GM20000 (cell line): ENCODE data around the gene ATL1.

Experiments used
- DNase-seq: peaks from one replicate; pipeline ENCODE4 v3.0.0; 2012; ENCODE audit warnings: low spot score
- TF ChIP-seq, protein P1 (sequence below): IDR thresholded peaks from 2 replicates; pipeline ENCODE4 v1.5.1; 2012; ENCODE audit warnings: mild to moderate bottlenecking, control low read depth; ENCODE audit errors: extremely low read depth, missing control alignments

Gene ATL1

DNA sequence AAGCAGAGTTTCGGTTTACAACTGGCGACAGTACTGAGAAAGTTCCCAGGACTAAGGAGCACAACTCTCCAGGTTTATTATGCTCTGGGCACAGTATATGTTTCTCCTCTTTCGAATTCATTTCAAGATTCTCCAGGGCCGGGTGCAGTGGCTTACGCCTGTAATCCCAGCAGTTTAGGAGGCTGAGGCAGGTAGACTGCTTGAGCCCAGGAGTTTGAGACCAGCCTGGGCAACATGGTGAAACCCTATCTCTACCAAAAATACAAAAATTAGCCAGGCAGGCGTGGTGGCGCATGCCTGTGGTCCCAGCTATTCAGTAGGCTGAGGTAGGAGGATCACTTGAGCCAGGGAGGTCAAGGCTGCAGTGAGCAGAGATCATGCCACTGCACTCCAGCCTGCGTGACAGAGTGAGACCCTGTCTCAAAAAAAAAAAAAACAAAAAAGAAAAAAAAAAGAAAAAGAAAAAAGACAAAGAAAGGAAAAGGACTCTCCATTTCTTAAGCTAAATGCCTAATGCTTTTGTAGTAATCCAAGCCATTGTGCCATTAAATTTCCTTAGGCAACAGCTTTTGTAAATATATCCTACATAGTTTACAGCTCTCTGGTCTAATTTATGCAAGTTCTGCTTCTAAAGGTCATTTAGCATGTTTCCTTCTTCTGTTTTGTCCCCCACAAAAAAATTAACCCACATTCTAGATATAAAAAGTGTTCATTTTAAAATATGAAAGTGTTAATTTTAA lies 34.8 kb downstream of the ATL1 start:
- TF ChIP-seq, protein P1, sequence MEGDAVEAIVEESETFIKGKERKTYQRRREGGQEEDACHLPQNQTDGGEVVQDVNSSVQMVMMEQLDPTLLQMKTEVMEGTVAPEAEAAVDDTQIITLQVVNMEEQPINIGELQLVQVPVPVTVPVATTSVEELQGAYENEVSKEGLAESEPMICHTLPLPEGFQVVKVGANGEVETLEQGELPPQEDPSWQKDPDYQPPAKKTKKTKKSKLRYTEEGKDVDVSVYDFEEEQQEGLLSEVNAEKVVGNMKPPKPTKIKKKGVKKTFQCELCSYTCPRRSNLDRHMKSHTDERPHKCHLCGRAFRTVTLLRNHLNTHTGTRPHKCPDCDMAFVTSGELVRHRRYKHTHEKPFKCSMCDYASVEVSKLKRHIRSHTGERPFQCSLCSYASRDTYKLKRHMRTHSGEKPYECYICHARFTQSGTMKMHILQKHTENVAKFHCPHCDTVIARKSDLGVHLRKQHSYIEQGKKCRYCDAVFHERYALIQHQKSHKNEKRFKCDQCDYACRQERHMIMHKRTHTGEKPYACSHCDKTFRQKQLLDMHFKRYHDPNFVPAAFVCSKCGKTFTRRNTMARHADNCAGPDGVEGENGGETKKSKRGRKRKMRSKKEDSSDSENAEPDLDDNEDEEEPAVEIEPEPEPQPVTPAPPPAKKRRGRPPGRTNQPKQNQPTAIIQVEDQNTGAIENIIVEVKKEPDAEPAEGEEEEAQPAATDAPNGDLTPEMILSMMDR, result no peak
- DNase-seq, result no peak

DNA sequence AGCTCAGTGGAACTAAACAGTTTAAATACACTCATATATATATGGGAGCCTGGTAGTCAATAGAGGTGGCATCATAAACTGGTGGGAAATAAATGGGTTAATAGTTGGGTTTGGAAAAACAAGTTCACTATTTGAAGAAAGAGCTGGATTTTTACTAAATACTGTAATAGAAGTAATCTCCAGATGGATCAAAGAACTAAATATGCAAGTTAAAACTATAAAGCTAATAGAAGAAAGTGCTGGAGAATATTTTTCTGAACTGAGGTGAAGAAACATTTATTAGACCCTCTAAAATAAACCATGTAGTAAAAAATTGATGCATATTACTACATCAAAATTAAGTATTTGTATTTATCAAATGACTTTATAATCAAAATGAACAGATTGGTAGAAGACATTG lies 38.8 kb downstream of the ATL1 start:
- no peak for DNase-seq
- TF ChIP-seq, protein P1, result no peak

DNA sequence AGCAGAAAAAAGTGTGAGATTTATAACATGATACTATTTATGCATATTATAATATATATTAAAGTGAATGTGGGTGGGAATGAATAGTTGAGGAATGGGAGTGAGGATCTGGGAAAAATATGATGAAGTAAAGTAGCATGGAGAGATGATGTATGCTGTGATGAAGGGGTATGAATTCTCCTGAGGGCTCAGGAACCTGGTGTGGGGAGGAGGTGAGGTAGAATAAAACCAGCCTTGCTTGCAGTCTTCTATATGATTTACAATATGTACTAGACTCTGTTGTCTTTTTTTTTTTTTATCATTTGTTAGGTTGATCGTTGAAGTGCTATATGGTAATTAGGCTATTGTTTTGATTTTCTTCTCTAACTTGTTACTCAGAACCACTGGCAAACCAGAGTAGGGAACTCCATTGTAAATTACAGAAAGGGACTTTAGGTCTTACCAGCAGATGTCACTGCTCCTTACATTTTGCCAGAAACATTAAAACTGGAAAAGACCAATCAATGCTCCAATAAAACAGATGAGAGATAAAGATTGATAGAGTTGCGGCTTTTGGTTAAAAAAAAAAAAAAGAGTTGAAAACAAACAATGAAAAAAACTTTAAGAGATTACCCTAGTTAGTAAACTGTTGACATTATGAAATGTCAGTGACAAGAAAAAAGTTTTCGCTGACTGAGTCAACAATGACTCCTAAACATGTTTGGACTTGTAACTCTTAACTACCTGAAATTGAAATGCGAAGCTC lies 39.9 kb downstream of the ATL1 start:
- peak; percentile 24 for DNase-seq

DNA sequence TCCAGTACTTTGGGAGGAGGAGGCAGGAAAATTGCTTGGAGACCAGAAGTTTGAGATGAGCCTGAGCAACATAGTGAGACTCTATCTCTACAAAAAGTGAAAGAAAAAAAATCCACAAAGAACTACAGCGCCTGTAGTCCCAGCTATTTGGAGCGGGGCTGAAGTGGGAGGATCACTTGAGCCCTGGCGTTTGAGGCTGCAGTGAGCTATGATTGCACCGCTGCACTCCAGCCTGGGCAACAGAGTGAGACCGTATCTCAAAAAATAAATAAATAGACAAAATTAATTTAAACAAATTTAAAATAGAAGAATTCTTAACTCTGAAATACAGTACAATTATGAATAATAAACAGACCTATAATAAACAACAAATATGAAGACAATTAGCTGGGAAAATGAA lies 40.9 kb downstream of the ATL1 start:
- DNase-seq, result no peak
- TF ChIP-seq, protein P1, result no peak

More for the DNA sequence above, 39.9 kb downstream of the ATL1 start:
- TF ChIP-seq, protein P1, result peak; percentile 20

DNA sequence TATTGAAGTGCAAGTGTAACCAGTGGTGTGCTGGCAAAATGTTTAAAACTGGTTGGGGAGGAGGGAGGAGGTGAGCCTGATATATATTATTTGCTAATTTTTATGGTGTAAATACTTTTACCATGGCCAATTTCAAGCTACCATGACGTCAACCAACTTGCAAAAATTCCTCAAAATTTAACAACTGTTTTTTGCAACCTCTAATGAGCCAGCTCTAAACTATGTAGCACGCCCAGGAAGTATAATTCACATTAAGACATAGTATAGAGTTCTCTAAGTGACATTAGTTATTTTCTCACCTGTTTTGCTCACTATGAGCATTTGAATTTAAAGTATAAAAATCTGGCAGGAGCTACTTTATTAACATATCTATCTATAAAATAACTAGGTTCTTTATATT lies 41.4 kb downstream of the ATL1 start:
- no peak for DNase-seq
- TF ChIP-seq, protein P1, result no peak

DNA sequence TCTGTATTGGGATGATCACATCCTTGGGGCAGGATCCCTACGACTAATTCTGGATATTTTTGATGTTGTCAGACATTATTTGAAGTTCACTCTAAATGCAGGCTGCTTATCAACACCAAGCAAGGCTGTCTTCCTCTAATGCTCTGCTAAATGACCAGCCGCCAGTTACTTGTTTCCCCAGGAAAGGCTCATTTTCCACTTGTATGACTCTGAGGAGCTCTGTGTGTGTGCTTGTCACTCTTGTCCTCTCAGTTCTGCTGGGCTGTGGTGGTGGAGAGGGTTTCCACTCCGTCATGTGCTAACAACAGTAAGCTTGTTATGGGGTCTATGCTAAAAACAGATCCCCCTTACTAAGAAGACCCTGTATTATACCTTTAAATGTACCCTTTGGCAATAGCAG lies 42.1 kb downstream of the ATL1 start:
- TF ChIP-seq, protein P1, result no peak
- DNase-seq, result no peak

DNA sequence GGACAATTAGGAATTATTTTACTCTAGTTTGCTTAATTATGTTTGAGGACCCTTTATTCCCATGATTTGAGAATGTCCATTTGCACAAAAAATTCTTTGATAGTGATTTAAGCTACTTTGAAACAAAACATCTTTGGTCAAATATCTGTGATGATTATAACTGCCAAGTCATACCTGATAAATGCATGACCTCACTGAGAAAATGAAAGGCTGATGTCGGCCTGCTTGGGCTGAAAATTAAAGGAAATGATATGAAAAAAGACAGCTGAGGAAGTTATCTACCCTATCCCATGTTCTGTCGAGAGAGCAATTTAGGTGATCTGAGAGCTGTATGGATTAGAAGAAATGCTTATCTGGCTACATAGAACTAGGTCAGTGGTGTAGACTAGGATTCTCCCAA lies 43.6 kb downstream of the ATL1 start:
- TF ChIP-seq, protein P1, result no peak

More for the DNA sequence above, 43.6 kb downstream of the ATL1 start:
- DNase-seq, result no peak
